GM23338 (cell line): ENCODE data around the gene DGKH. TPM values are rescaled to one million over a fixed set of nuclear protein-coding genes. Genes with fewer than 3 reads are reported as not detected.

Source experiments
- ATAC-seq: fragments of 200-7000 bp; cut with Tn5 transposase; 3 replicates; pipeline ENCODE4 v1.9.1; 2020
- DNase-seq: peaks from one replicate; pipeline ENCODE4 v3.0.0-alpha.2; 2015; ENCODE audit warnings: low spot score
- H2AFZ ChIP-seq: fragments of 200-600 bp; sonication (generic); 2 replicates; pipeline ENCODE4 v1.8.0; 2016; ENCODE audit warnings: antibody characterized with exemption, mild to moderate bottlenecking, moderate library complexity
- H3F3A ChIP-seq: fragments of 200-600 bp; sonication (generic); replicated peaks from 2 replicates; pipeline ENCODE4 v1.8.0; 2017; ENCODE audit warnings: antibody characterized with exemption, mixed run types, low read depth
- H3K27ac ChIP-seq: fragments of 200-600 bp; sonication (generic); 2 replicates; pipeline ENCODE4 v1.6.1; 2016; ENCODE audit warnings: low read depth
- H3K27me3 ChIP-seq: fragments of 200-600 bp; sonication (generic); 2 replicates; pipeline ENCODE4 v1.8.0; 2016; ENCODE audit warnings: mild to moderate bottlenecking, mixed run types, moderate library complexity; ENCODE audit not compliant: insufficient read depth
- H3K36me3 ChIP-seq: fragments of 200-600 bp; sonication (generic); 2 replicates; pipeline ENCODE4 v1.8.0; 2016; ENCODE audit warnings: mild to moderate bottlenecking; ENCODE audit not compliant: insufficient read depth
- H3K4me1 ChIP-seq: fragments of 200-600 bp; sonication (generic); 2 replicates; pipeline ENCODE4 v1.8.0; 2016; ENCODE audit warnings: mild to moderate bottlenecking, moderate library complexity; ENCODE audit not compliant: insufficient read depth
- H3K4me2 ChIP-seq: fragments of 200-600 bp; sonication (generic); 2 replicates; pipeline ENCODE4 v1.7.1; 2017; ENCODE audit warnings: mixed run types
- H3K4me3 ChIP-seq: fragments of 200-600 bp; sonication (generic); 2 replicates; pipeline ENCODE4 v1.6.1; 2016; ENCODE audit warnings: mixed run types
- H3K79me2 ChIP-seq: fragments of 200-600 bp; sonication (generic); replicated peaks from 2 replicates; pipeline ENCODE4 v1.8.0; 2017; ENCODE audit warnings: mild to moderate bottlenecking; ENCODE audit not compliant: insufficient read depth
- H3K9me2 ChIP-seq: fragments of 200-600 bp; sonication (generic); 2 replicates; pipeline ENCODE4 v1.8.0; 2017; ENCODE audit not compliant: insufficient read depth
- H4K20me1 ChIP-seq: fragments of 200-600 bp; sonication (generic); replicated peaks from 2 replicates; pipeline ENCODE4 v1.8.0; 2017; ENCODE audit warnings: mild to moderate bottlenecking; ENCODE audit not compliant: insufficient read depth
- H3K27ac Mint-ChIP-seq: 2 replicates; pipeline ENCODE4 v1.8.0; 2020; ENCODE audit warnings: inconsistent platforms, mild to moderate bottlenecking, moderate library complexity, mixed read lengths
- H3K27me3 Mint-ChIP-seq: 3 replicates; pipeline ENCODE4 v1.8.0; 2022; ENCODE audit warnings: low read depth, mild to moderate bottlenecking, moderate library complexity, mixed read lengths, inconsistent platforms; ENCODE audit not compliant: insufficient read depth, poor library complexity
- H3K36me3 Mint-ChIP-seq: 3 replicates; pipeline ENCODE4 v1.8.0; 2021; ENCODE audit warnings: low read depth, mild to moderate bottlenecking, inconsistent platforms, moderate library complexity, mixed read lengths
- H3K4me1 Mint-ChIP-seq: 3 replicates; pipeline ENCODE4 v1.8.0; 2020; ENCODE audit warnings: mild to moderate bottlenecking, inconsistent platforms, mixed read lengths
- H3K4me3 Mint-ChIP-seq: 3 replicates; pipeline ENCODE4 v1.8.0; 2021; ENCODE audit warnings: moderate library complexity, mild to moderate bottlenecking, inconsistent platforms, mixed read lengths
- H3K9me3 Mint-ChIP-seq: 3 replicates; pipeline ENCODE4 v1.8.0; 2020; ENCODE audit warnings: moderate library complexity, mild to moderate bottlenecking, inconsistent platforms, mixed read lengths
- CREB1 ChIP-seq: fragments of 250-450 bp; sonication (Bioruptor Pico); IDR thresholded peaks from 2 replicates; pipeline ENCODE4 v1.5.0; 2020; ENCODE audit warnings: low read depth, mild to moderate bottlenecking, moderate library complexity
- ETS1 ChIP-seq: IDR thresholded peaks from 2 replicates; pipeline ENCODE4 v1.6.1; 2016; ENCODE audit warnings: antibody characterized with exemption
- EZH2 ChIP-seq: fragments of 200-600 bp; sonication (generic); IDR thresholded peaks from one replicate; pipeline ENCODE4 v1.8.0; 2017; ENCODE audit warnings: antibody characterized with exemption, mild to moderate bottlenecking, low read depth; ENCODE audit not compliant: unreplicated experiment
- EZH2phosphoT487 ChIP-seq: fragments of 200-600 bp; sonication (generic); IDR thresholded peaks from one replicate; pipeline ENCODE4 v1.8.1; 2018; ENCODE audit warnings: antibody characterized with exemption; ENCODE audit not compliant: unreplicated experiment
- JUNB ChIP-seq: IDR thresholded peaks from one replicate; pipeline ENCODE4 v1.6.1; 2016; ENCODE audit warnings: antibody characterized with exemption; ENCODE audit not compliant: unreplicated experiment
- NANOG ChIP-seq: IDR thresholded peaks from 2 replicates; pipeline ENCODE4 v1.6.1; 2016; ENCODE audit warnings: antibody characterized with exemption, borderline replicate concordance
- POLR2AphosphoS5 ChIP-seq: IDR thresholded peaks from 2 replicates; pipeline ENCODE4 v1.6.1; 2016; ENCODE audit warnings: antibody characterized with exemption, low read depth
- STAT1 ChIP-seq: IDR thresholded peaks from one replicate; pipeline ENCODE4 v1.6.1; 2016; ENCODE audit warnings: antibody characterized with exemption; ENCODE audit not compliant: unreplicated experiment
- ZNF114 ChIP-seq: fragments of 250-450 bp; sonication (Bioruptor Pico); IDR thresholded peaks from 2 replicates; pipeline ENCODE4 v1.5.0; 2020; ENCODE audit warnings: mild to moderate bottlenecking, moderate library complexity
- ZNF331 ChIP-seq: fragments of 250-450 bp; sonication (Bioruptor Pico); IDR thresholded peaks from 2 replicates; pipeline ENCODE4 v1.5.0; 2020; ENCODE audit warnings: low read depth, mild to moderate bottlenecking, moderate library complexity
- polyA plus RNA-seq: library from polyadenylated mRNA; unstranded; fragments of >200 nt; fragmentation: Nextera tagmentation; extraction: Ambion mirVana; gene quantifications from 2 replicates; pipeline ENCODE4 v1.2.1, GENCODE V29; 2016
- total RNA-seq: library from RNA; depleted of rRNA; stranded (reverse); fragments of >200 nt; shearing (Covaris generic); gene quantifications from 2 replicates; pipeline ENCODE4 v1.2.3, GENCODE V29; 2014
- TF ChIP-seq, protein P1 (sequence below), 2 experiments: fragments of 200-600 bp in 1 of 2; sonication (generic) in 1 of 2; conservative IDR thresholded peaks; 2 replicates each; pipeline versions ENCODE4 v1.5.1 to v1.6.1; 2016 to 2017; ENCODE audit warnings: antibody characterized with exemption in 2 of 2, low read depth in 2 of 2, mild to moderate bottlenecking in 2 of 2, moderate library complexity in 1 of 2
- TF ChIP-seq, protein P2 (sequence below): IDR thresholded peaks from one replicate; pipeline ENCODE4 v1.6.1; 2018; ENCODE audit warnings: antibody characterized with exemption; ENCODE audit not compliant: unreplicated experiment
- TF ChIP-seq, protein P3 (sequence below): fragments of 250-450 bp; sonication (Bioruptor Pico); IDR thresholded peaks from 2 replicates; pipeline ENCODE4 v1.5.0; 2020; ENCODE audit warnings: mild to moderate bottlenecking, moderate library complexity

The DGKH gene
- total and polyA plus RNA-seq, 2 experiments from 2014 or later, result 2.1 to 7.5 TPM

DNA sequence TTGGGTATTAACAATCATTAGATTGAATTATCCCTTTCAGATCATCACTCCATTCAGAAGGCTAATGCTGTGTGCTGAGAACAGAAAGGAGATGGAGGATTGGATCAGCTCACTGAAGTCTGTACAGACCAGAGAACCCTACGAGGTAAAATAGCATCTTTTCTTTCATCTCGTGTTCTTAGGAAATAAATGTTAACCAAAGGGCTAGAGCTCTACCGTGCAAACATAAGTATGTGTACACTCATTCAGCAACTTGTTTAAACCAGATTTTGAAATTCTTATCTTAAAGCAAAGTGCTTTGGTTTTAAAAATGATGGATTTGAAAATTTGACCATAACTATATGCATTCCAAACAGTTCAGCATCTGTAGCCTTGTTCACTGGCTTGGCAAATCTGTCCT is 106.8 kb downstream of the DGKH start:
- no peaks in the 10 kb centered on the region for H3F3A ChIP-seq
- ATAC-seq, result no peak
- DNase-seq, result no peak
- H2AFZ ChIP-seq, result no peak overlapping the region
- Mint-ChIP-seq H3K4me1 (peaks cover 6% of the 10 kb centered on the region; the same call in 2 of the 3 replicates), H3K27me3 (no peaks in the 10 kb centered on the region), H3K27ac (no peak overlapping the region; the same call in 1 of the 2 replicates), H3K9me3 (no peaks in the 10 kb centered on the region), H3K36me3 (peaks cover 8% of the 10 kb centered on the region; the same call in 2 of the 3 replicates), H3K4me3 (no peak overlapping the region)
- TF ChIP-seq, protein P1, sequence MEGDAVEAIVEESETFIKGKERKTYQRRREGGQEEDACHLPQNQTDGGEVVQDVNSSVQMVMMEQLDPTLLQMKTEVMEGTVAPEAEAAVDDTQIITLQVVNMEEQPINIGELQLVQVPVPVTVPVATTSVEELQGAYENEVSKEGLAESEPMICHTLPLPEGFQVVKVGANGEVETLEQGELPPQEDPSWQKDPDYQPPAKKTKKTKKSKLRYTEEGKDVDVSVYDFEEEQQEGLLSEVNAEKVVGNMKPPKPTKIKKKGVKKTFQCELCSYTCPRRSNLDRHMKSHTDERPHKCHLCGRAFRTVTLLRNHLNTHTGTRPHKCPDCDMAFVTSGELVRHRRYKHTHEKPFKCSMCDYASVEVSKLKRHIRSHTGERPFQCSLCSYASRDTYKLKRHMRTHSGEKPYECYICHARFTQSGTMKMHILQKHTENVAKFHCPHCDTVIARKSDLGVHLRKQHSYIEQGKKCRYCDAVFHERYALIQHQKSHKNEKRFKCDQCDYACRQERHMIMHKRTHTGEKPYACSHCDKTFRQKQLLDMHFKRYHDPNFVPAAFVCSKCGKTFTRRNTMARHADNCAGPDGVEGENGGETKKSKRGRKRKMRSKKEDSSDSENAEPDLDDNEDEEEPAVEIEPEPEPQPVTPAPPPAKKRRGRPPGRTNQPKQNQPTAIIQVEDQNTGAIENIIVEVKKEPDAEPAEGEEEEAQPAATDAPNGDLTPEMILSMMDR (conservative IDR thresholded peaks at IDR 0.05; ENCODE audit: low read depth in 2 of 2), result no peak
- TF ChIP-seq ZNF114 (CRISPR knock-in tag) (no peak), NANOG (no peak), STAT1 (no peak), POLR2AphosphoS5 (no peak), CREB1 (CRISPR knock-in tag) (no peak), EZH2phosphoT487 (no peak), ZNF331 (no peak), JUNB (no peak), ETS1 (no peak), EZH2 (no peak)
- TF ChIP-seq, protein P2, sequence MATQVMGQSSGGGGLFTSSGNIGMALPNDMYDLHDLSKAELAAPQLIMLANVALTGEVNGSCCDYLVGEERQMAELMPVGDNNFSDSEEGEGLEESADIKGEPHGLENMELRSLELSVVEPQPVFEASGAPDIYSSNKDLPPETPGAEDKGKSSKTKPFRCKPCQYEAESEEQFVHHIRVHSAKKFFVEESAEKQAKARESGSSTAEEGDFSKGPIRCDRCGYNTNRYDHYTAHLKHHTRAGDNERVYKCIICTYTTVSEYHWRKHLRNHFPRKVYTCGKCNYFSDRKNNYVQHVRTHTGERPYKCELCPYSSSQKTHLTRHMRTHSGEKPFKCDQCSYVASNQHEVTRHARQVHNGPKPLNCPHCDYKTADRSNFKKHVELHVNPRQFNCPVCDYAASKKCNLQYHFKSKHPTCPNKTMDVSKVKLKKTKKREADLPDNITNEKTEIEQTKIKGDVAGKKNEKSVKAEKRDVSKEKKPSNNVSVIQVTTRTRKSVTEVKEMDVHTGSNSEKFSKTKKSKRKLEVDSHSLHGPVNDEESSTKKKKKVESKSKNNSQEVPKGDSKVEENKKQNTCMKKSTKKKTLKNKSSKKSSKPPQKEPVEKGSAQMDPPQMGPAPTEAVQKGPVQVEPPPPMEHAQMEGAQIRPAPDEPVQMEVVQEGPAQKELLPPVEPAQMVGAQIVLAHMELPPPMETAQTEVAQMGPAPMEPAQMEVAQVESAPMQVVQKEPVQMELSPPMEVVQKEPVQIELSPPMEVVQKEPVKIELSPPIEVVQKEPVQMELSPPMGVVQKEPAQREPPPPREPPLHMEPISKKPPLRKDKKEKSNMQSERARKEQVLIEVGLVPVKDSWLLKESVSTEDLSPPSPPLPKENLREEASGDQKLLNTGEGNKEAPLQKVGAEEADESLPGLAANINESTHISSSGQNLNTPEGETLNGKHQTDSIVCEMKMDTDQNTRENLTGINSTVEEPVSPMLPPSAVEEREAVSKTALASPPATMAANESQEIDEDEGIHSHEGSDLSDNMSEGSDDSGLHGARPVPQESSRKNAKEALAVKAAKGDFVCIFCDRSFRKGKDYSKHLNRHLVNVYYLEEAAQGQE, result no peak
- TF ChIP-seq, protein P3, sequence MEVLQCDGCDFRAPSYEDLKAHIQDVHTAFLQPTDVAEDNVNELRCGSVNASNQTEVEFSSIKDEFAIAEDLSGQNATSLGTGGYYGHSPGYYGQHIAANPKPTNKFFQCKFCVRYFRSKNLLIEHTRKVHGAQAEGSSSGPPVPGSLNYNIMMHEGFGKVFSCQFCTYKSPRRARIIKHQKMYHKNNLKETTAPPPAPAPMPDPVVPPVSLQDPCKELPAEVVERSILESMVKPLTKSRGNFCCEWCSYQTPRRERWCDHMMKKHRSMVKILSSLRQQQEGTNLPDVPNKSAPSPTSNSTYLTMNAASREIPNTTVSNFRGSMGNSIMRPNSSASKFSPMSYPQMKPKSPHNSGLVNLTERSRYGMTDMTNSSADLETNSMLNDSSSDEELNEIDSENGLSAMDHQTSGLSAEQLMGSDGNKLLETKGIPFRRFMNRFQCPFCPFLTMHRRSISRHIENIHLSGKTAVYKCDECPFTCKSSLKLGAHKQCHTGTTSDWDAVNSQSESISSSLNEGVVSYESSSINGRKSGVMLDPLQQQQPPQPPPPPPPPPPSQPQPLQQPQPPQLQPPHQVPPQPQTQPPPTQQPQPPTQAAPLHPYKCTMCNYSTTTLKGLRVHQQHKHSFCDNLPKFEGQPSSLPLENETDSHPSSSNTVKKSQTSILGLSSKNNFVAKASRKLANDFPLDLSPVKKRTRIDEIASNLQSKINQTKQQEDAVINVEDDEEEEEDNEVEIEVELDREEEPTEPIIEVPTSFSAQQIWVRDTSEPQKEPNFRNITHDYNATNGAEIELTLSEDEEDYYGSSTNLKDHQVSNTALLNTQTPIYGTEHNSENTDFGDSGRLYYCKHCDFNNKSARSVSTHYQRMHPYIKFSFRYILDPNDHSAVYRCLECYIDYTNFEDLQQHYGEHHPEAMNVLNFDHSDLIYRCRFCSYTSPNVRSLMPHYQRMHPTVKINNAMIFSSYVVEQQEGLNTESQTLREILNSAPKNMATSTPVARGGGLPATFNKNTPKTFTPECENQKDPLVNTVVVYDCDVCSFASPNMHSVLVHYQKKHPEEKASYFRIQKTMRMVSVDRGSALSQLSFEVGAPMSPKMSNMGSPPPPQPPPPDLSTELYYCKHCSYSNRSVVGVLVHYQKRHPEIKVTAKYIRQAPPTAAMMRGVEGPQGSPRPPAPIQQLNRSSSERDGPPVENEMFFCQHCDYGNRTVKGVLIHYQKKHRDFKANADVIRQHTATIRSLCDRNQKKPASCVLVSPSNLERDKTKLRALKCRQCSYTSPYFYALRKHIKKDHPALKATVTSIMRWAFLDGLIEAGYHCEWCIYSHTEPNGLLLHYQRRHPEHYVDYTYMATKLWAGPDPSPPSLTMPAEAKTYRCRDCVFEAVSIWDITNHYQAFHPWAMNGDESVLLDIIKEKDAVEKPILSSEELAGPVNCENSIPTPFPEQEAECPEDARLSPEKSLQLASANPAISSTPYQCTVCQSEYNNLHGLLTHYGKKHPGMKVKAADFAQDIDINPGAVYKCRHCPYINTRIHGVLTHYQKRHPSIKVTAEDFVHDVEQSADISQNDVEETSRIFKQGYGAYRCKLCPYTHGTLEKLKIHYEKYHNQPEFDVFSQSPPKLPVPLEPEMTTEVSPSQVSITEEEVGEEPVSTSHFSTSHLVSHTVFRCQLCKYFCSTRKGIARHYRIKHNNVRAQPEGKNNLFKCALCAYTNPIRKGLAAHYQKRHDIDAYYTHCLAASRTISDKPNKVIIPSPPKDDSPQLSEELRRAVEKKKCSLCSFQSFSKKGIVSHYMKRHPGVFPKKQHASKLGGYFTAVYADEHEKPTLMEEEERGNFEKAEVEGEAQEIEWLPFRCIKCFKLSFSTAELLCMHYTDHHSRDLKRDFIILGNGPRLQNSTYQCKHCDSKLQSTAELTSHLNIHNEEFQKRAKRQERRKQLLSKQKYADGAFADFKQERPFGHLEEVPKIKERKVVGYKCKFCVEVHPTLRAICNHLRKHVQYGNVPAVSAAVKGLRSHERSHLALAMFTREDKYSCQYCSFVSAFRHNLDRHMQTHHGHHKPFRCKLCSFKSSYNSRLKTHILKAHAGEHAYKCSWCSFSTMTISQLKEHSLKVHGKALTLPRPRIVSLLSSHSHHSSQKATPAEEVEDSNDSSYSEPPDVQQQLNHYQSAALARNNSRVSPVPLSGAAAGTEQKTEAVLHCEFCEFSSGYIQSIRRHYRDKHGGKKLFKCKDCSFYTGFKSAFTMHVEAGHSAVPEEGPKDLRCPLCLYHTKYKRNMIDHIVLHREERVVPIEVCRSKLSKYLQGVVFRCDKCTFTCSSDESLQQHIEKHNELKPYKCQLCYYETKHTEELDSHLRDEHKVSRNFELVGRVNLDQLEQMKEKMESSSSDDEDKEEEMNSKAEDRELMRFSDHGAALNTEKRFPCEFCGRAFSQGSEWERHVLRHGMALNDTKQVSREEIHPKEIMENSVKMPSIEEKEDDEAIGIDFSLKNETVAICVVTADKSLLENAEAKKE, result no peak
- no peaks in the 10 kb centered on the region for H3K9me2 ChIP-seq
- no peak overlapping the region for H3K4me3 ChIP-seq
- no peaks in the 10 kb centered on the region for H4K20me1 ChIP-seq
- H3K27me3 ChIP-seq, result no peaks in the 10 kb centered on the region
- H3K4me2 ChIP-seq, result no peak overlapping the region
- no peak overlapping the region for H3K27ac ChIP-seq
- no peaks in the 10 kb centered on the region for H3K4me1 ChIP-seq
- no peaks in the 10 kb centered on the region for H3K36me3 ChIP-seq
- H3K79me2 ChIP-seq, result no peaks in the 10 kb centered on the region
